Skeletal muscle tissue (tissue), 4 donors: Measurements from ENCODE around the gene HHIPL1. TPM values are rescaled to one million over a fixed set of nuclear protein-coding genes. Genes with fewer than 3 reads are reported as not detected.

Experiments used
- H3K27ac ChIP-seq: one replicate; pipeline ENCODE4 v1.7.0; 2013; ENCODE audit warnings: mild to moderate bottlenecking, low read depth, low read length, inconsistent platforms
- H3K27me3 ChIP-seq, 3 donors: one replicate each; pipeline ENCODE4 v1.7.0; 2013; ENCODE audit warnings: low read length in 3 of 3; ENCODE audit not compliant: control insufficient read depth in 3 of 3, insufficient read depth in 3 of 3
- H3K36me3 ChIP-seq, 3 donors: one replicate each; pipeline ENCODE4 v1.7.0; 2013; ENCODE audit warnings: low read length in 3 of 3; ENCODE audit not compliant: control insufficient read depth in 3 of 3, insufficient read depth in 3 of 3
- H3K4me1 ChIP-seq, 3 donors: one replicate each; pipeline ENCODE4 v1.7.0; 2013; ENCODE audit warnings: low read length in 3 of 3, mild to moderate bottlenecking in 3 of 3; ENCODE audit not compliant: control insufficient read depth in 3 of 3, insufficient read depth in 3 of 3
- H3K4me3 ChIP-seq, 3 donors: one replicate each; pipeline ENCODE4 v1.7.0; 2013; ENCODE audit warnings: low read length in 3 of 3
- H3K9ac ChIP-seq, 3 donors: one replicate each; pipeline ENCODE4 v1.7.0; 2013; ENCODE audit warnings: low read length in 3 of 3, mild to moderate bottlenecking in 3 of 3, moderate library complexity in 2 of 3, low read depth in 1 of 3
- H3K9me3 ChIP-seq, 3 donors: one replicate each; pipeline ENCODE4 v1.7.0; 2013; ENCODE audit warnings: low read length in 3 of 3; ENCODE audit not compliant: control insufficient read depth in 3 of 3
- total RNA-seq: library from RNA; depleted of rRNA; stranded (reverse); fragments of >200 nt; gene quantifications from one replicate; pipeline ENCODE4 v1.2.3, GENCODE V29; 2014
- donor health status: Osteomylitis.

The HHIPL1 gene
- total RNA-seq, 1 donor from 2014 or later: 2.6 TPM

DNA sequence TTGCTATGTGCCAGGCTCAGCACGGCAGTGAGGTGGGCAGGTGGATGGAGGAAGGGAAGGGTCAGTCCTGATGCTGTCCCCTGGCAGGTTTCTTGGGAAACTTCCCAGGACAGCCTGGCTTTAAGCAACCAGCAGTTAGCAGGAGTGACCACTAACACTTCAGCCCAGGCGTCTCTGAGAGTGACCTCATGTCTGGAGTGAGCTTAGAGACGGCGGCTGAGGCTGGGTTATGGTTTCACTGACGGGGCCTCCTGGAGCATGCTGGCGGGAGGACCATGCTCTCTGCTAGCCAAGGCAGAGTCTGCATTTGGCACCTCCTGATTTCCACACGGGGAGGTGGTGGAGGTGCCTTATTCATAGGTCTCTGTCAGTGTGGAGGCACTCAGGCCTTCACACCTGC lies 2.5 kb downstream of the HHIPL1 start:
- H3K36me3 ChIP-seq: no peaks in the 10 kb centered on the region
- H3K27ac ChIP-seq: no peak overlapping the region
- H3K4me1 ChIP-seq: peaks cover 0 to 6% (median 3%) of the 10 kb centered on the region in 3 donors
- no peak overlapping the region for H3K9ac ChIP-seq
- H3K4me3 ChIP-seq: no peak overlapping the region
- H3K9me3 ChIP-seq: no peaks in the 10 kb centered on the region
- H3K27me3 ChIP-seq: peaks cover 12 to 25% (median 14%) of the 10 kb centered on the region in 3 donors

DNA sequence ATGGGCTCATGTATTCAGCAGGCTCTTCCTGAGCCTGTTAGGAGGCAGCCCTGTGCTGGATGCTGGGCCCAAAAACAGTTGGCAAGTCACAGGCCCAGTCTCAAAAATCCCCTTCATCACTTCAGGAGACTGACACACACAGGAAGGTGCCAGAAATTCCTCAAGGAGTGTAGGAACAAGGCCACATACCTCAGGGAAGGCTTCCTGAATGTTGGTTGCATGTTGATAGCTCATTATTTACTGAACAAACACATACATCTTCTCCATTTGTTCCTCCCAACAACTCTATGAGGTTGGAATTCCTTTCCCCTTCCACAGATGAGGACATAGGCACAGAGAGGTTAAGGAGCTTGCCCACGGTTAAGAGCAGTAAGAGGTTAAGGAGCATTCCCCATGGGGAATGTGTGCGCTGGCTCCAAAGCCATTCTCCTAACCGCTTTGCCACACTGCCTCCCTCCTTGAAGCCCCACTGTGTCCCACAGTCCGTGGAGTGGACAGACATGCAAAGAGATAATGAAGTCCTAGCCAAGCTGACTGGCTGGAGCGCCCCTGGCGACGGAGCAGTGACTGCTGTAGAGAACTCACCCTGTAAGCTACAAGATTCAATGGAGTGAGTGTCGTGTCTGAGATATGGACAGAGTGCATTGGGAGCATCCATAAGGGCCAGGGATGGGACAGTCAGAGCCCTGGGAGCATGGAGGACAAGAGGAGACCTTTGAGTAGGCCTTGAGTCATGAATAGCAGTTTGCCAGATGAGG lies 3.3 kb downstream of the HHIPL1 start:
- Histone ChIP-seq H3K9ac (no peak overlapping the region), H3K27ac (no peak overlapping the region), H3K36me3 (no peaks in the 10 kb centered on the region), H3K27me3 (peaks cover 12 to 25% (median 14%) of the 10 kb centered on the region in 3 donors), H3K9me3 (no peaks in the 10 kb centered on the region), H3K4me3 (no peak overlapping the region), H3K4me1 (peaks cover 0 to 6% (median 3%) of the 10 kb centered on the region in 3 donors)

DNA sequence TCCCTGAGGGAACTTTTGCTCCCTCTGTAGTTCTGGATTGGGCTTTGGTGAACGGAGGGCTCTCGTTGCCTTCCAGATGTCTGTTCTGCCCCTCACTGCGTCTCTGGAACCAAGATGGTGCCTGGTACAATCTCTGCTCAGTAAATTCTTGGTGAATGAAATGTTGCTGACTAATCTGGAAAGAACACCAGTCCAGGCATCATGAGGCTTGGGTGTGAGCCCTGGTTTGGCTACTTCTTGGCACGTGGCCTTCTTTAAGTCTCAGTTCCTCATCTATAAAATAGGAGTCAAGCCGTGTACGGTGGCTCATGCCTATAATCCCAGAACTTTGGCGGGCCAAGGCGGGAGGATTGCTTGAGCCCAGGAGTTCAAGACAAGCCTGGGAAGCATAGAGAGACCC lies 4.3 kb downstream of the HHIPL1 start:
- no peaks in the 10 kb centered on the region for H3K36me3 ChIP-seq
- no peak overlapping the region for H3K4me3 ChIP-seq
- no peak overlapping the region for H3K27ac ChIP-seq
- peaks cover 12 to 25% (median 14%) of the 10 kb centered on the region in 3 donors for H3K27me3 ChIP-seq
- peaks cover 0 to 6% (median 3%) of the 10 kb centered on the region in 3 donors for H3K4me1 ChIP-seq
- no peaks in the 10 kb centered on the region for H3K9me3 ChIP-seq
- no peak overlapping the region for H3K9ac ChIP-seq

DNA sequence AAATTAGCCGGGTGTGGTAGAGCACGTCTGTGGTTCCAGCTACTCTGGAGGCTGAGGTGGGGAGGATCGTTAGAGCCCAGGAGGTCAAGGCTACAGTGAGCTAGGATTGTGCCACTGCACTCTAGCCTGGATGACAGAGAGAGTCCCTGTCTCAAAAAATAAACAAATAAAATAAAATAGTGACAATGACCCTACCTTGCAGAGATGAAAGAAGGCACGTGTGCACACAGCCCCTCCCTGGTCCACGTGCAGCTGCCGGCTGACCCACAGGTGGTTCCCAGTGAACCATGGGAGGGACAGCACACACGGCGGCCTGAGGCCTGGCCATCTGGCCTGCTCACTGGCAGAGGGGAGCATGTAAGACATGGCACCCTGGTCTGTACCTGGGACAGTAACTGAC lies 4.7 kb downstream of the HHIPL1 start:
- Histone ChIP-seq H3K9ac (no peak overlapping the region), H3K27me3 (peaks cover 12 to 22% (median 14%) of the 10 kb centered on the region in 3 donors), H3K4me1 (peaks cover 0 to 6% (median 3%) of the 10 kb centered on the region in 3 donors), H3K4me3 (no peak overlapping the region), H3K27ac (no peak overlapping the region), H3K36me3 (no peaks in the 10 kb centered on the region), H3K9me3 (no peaks in the 10 kb centered on the region)

DNA sequence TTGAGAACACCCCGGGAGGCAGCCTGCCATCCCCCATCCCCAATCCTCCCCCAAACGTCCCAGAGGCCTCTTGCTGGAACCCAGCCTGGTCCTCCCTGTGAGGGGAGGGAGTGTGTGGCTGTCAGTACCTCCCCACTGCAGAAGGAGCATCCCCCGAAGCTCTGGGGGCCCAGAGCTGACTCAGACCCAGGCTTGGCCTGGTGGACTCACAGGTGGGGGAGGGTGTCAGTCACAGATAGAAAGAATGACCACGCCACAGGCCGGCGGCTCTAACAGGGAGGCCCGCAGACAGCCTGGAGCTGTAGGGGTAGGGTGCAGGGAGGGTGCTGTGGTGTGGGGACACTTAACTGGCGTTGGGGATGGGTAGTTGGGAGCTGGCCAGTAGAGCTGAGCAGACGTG lies 5.3 kb downstream of the HHIPL1 start:
- peaks cover 11 to 17% (median 14%) of the 10 kb centered on the region in 3 donors for H3K27me3 ChIP-seq
- no peak overlapping the region for H3K9ac ChIP-seq
- no peak overlapping the region for H3K4me3 ChIP-seq
- no peak overlapping the region for H3K27ac ChIP-seq
- no peaks in the 10 kb centered on the region for H3K36me3 ChIP-seq
- H3K4me1 ChIP-seq: peaks cover 0 to 6% (median 3%) of the 10 kb centered on the region in 3 donors
- H3K9me3 ChIP-seq: no peaks in the 10 kb centered on the region

DNA sequence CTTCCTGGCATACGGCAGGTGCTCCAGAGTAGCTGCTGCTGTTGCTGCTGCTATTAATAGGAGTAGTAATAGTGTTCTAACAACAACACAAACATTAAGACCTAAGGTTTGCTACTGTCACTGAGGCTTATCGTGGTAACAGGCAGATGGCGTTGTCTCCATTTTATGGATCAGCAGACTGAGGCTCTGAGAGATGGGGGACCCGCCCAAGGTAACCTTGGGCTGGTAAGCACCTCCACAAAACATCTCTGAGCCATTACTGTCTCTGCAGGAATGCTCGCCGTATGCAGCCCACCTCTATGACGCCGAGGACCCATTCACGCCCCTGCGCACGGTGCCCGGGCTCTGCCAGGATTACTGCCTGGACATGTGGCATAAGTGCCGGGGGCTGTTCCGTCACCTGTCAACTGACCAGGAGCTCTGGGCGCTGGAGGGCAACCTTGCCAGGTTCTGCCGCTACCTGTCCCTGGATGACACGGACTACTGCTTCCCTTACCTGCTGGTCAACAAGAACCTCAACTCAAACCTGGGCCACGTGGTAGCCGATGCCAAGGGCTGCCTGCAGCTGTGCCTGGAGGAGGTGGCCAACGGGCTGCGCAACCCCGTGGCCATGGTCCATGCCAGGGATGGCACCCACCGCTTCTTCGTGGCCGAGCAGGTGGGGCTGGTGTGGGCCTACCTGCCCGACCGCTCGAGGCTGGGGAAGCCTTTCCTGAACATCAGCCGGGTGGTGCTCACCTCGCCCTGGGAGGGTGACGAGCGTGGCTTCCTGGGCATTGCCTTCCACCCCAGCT lies 7.2 kb downstream of the HHIPL1 start:
- Histone ChIP-seq H3K36me3 (no peaks in the 10 kb centered on the region), H3K9ac (no peak overlapping the region), H3K27me3 (peaks cover 11 to 15% (median 13%) of the 10 kb centered on the region in 3 donors), H3K9me3 (no peaks in the 10 kb centered on the region), H3K4me1 (no peaks in the 10 kb centered on the region), H3K4me3 (no peak overlapping the region), H3K27ac (no peak overlapping the region)

DNA sequence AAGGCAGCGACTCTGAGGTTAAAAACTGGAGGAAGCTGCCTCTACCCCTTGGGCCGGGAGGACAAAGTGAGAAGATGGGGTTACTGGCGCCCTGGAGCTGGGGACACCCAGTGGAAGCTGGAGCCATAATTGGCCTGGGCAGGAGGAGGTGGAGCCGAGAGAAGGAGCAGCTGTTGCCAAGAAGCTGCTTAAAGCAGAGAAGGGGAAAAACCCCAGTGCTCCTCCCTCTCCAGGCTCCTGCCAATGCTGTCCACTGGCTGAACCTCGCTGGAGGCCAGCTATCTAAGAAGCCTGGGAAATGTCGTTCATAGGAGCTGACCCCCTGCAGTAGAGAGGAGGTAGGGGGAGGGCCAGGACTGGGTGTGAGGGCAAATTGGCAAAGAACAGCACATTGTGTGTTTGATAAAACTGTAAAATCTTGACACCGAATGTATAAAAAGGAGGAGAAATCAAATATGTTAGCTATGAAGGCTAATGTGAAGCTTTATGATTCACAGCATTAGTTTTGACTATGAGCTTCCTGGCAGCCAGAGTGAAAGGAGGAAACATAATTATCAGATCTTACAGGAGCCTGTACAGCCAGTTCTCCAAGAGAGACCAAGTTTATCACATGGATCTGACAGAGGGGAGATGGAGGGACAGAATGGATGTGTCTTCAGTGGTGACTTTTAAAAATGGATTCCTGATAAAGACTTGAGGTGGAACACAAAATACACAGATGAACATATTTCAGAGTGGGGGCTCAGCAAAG lies 9.5 kb downstream of the HHIPL1 start:
- no peaks in the 10 kb centered on the region for H3K4me1 ChIP-seq
- peaks cover 26 to 35% (median 34%) of the 10 kb centered on the region in 3 donors for H3K27me3 ChIP-seq
- H3K27ac ChIP-seq: no peak overlapping the region
- no peaks in the 10 kb centered on the region for H3K9me3 ChIP-seq
- H3K36me3 ChIP-seq: no peaks in the 10 kb centered on the region
- H3K9ac ChIP-seq: no peak overlapping the region
- no peak overlapping the region for H3K4me3 ChIP-seq

DNA sequence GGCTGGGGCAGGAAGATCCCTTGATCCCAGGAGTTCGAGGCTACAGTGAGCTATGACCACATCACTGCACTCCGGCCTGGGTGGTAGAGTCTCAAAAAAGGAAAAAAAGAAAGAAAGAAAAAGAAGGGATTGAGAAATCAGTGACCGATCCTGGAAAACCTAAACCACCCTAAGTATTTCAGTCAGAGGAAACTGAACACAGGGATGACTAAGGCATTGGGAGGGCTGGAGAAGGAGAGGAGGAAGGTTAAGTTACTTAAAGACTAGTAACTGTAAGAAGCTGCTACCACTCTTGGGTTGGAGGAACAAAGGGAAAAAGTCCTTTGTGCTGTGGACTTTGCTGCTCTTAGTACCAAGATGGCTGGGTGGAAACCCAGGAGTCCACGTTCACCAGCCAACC lies 10.6 kb downstream of the HHIPL1 start:
- Histone ChIP-seq H3K36me3 (no peaks in the 10 kb centered on the region), H3K4me3 (no peak overlapping the region), H3K9me3 (no peaks in the 10 kb centered on the region), H3K27me3 (peaks cover 35 to 44% (median 41%) of the 10 kb centered on the region in 3 donors), H3K27ac (no peak overlapping the region), H3K9ac (no peak overlapping the region), H3K4me1 (peaks cover 0 to 3% (median 0%) of the 10 kb centered on the region in 3 donors)

DNA sequence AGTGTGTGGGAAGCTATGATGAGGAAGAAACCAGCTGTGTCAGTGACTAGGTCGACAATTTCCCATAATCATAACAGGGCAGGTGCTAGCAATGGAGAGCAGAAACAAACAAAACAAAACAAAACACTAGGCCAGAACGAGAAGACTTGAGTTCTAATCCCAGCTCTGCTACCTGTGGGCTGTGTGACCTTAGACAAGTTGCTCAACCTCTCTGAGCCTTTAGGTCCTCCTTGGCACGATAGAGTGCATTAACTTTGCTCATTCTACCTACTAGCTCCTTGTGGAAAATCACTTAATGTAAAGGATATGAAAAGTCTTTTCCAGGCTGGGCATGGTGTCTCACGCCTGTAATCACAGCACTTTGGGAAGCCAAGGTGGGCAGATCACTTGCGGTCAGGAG lies 11.2 kb downstream of the HHIPL1 start:
- H3K27ac ChIP-seq: no peak overlapping the region
- H3K4me3 ChIP-seq: no peak overlapping the region
- H3K27me3 ChIP-seq: peaks cover 41 to 51% (median 48%) of the 10 kb centered on the region in 3 donors
- H3K4me1 ChIP-seq: peaks cover 0 to 3% (median 0%) of the 10 kb centered on the region in 3 donors
- no peak overlapping the region for H3K9ac ChIP-seq
- no peaks in the 10 kb centered on the region for H3K9me3 ChIP-seq
- no peaks in the 10 kb centered on the region for H3K36me3 ChIP-seq
